Transverse colon (tissue), 3 donors: ENCODE results near the gene DAP3.

Experiments used
- EP300 ChIP-seq: sonication (generic); formaldehyde crosslinking; IDR thresholded peaks from one replicate; pipeline ENCODE4 v1.6.1; 2017; ENCODE audit warnings: antibody characterized with exemption, low read depth
- TF ChIP-seq, protein P1 (sequence below), 5 experiments: fragments of 200-600 bp in 3 of 5; fragments of 450-650 bp in 2 of 5; sonication (generic) in 3 of 5; IDR thresholded peaks; 1 replicate in 2 of 5; 2 replicates in 3 of 5; pipeline ENCODE4 v1.5.1; 2016 to 2017; ENCODE audit warnings: antibody characterized with exemption in 5 of 5, inconsistent platforms in 3 of 5, mild to moderate bottlenecking in 2 of 5, moderate library complexity in 1 of 5

DNA sequence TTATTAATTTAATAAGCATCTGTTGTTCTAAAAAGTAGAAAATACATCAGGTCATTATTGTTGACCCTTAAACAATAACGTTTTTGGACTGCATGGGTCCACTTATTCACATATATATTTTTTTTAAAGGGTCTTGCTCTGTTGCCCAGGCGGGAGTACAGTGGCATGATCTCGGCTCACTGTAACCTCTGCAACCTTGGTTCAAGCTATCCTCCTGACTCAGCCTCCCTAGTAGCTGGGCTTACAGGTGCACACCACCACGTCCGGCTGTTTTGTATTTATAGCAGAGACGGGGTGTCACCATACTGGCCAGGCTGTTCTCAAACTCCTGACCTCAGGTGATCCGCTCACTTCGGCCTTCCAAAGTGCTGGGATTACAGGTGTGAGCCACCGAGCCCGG is 53.0 kb downstream of the DAP3 start:
- no peak for TF ChIP-seq EP300
- TF ChIP-seq, protein P1, sequence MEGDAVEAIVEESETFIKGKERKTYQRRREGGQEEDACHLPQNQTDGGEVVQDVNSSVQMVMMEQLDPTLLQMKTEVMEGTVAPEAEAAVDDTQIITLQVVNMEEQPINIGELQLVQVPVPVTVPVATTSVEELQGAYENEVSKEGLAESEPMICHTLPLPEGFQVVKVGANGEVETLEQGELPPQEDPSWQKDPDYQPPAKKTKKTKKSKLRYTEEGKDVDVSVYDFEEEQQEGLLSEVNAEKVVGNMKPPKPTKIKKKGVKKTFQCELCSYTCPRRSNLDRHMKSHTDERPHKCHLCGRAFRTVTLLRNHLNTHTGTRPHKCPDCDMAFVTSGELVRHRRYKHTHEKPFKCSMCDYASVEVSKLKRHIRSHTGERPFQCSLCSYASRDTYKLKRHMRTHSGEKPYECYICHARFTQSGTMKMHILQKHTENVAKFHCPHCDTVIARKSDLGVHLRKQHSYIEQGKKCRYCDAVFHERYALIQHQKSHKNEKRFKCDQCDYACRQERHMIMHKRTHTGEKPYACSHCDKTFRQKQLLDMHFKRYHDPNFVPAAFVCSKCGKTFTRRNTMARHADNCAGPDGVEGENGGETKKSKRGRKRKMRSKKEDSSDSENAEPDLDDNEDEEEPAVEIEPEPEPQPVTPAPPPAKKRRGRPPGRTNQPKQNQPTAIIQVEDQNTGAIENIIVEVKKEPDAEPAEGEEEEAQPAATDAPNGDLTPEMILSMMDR (IDR thresholded peaks at IDR 0.05) = no peak
